Activated CD8-positive, alpha-beta memory T cell treated with anti-CD3 and anti-CD28 coated beads for 4 hours (primary cell): ENCODE measurements around the gene PITHD1.
"Not testable (repeated sequence)": the region's sequence is repeated elsewhere in the genome, so short reads cannot be mapped to it uniquely, and the experiment has no call there.

Source experiments
- DNase-seq, 2 donors: peaks; one replicate each; pipeline ENCODE4 v3.0.0-alpha.2; 2020; ENCODE audit warnings: low read depth in 2 of 2

PITHD1 gene

GRCh38 chr1:23798662-23799142 is 20.5 kb downstream of the PITHD1 start:
- DNase-seq = no peak

GRCh38 chr1:23799255-23799569 is 21.0 kb downstream of the PITHD1 start:
- DNase-seq = no peak

DNA sequence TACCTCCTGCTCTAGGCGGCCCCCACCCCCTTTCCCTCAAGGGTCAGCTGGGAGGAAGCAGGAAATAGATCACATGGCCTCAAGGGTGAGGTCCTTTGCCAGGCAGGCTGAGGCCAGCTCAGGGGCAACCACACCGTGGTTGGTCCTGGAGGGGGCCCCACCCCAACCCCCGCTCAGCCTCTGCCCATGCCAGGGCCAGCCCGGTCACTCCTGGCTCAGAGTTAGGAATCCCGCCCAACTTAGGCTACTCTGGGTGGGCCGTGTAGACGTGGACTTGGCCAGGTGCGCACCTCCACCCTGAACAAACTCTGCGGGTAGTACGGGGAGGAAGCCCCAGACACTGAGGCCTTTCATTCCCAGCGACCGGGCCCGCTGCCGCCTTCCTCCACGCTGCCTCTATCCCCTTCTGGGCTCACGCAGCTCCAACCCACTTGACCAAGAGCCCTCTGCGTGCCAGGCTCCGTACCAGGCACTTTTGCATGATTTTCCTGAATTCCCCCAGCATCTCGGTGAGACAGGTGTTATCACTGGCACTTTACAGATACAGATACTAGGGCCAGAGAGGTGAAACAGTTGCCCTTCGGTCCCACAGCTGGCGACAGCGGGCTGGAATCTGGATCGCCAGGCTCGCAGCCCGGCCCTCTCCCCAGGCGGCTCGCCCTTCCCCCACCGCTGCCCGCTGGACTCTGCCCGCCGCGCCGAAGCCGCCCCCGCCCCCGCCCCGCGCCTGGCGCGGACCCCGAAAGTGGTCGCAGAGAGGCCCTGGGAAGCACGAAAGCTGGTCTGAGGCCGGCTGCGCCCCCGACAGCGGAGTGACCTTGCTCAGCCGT is 21.6 kb downstream of the PITHD1 start:
- no peak for DNase-seq

- DNase-seq = peak; percentile 95 to 98
Measured at GRCh38 chr1:23800400-23801337, 22.5 kb downstream of the PITHD1 start, which contains the start of gene GALE. Gene GALE (minus strand): TSS chr1:23800754. CDS start chr1:23799007, 1,747 bp downstream.

- DNase-seq = no peak
Measured at GRCh38 chr1:23801338-23801748, 23.1 kb downstream of the PITHD1 start.

- no peak for DNase-seq
Measured at GRCh38 chr1:23801876-23802275, 23.7 kb downstream of the PITHD1 start.

GRCh38 chr1:23802809-23803342 is 24.7 kb downstream of the PITHD1 start:
- not testable (repeated sequence) for DNase-seq

GRCh38 chr1:23803674-23804073 is 25.5 kb downstream of the PITHD1 start:
- no peak for DNase-seq

DNA sequence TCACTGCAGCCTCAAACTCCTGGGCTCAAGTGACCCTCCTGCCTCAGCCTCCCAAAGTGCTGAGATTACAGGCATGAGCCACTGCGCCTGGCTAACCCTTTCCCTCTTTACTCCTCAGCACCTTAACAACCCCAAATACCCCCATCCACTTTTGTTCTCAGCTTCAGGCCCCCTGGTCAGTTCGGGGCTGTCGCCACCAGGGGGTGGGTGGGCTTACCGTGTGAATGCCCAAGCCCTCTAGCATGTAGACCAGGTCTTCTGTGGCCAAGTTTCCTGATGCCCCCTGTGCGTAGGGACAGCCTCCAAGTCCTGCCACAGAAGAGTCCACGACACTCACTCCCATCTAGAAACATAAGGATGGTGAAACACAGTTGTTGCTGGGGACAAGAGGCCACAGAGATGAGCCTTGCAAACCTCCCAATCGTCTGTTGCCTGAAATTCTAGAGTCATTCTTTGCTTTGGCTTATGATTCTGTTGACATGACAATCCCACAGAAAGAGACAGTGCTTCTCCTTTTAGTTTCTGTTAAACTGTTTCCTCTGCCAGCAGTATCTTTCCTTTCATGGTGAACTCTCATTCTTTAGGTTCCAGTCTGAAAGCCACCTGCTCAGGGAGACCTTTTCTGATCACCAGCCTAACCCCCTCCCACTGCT is 26.1 kb downstream of the PITHD1 start:
- no peak for DNase-seq

DNA sequence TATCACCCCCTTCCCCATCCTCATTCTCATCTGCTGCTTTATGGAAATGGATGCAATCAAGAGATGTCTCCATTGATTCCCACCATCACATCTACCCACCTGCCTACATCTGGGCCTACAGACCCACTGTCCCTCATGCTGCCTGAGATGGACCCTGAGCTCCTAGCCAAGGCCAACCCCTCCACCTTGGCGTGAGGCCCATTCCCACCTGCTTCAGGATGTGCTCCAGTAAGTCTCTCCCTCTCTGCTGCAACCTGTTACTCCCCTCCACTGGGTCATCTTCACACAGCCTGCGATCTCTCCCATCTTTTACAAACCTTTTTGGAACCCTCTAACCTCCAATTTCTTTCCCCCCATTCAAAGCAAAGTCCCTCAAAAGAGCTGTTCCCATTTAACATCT is 26.8 kb downstream of the PITHD1 start:
- DNase-seq = no peak

- DNase-seq = no peak
Measured at GRCh38 chr1:23806280-23806679, 28.1 kb downstream of the PITHD1 start.

- DNase-seq = no peak
Measured at GRCh38 chr1:23807453-23807852, 29.2 kb downstream of the PITHD1 start.

DNA sequence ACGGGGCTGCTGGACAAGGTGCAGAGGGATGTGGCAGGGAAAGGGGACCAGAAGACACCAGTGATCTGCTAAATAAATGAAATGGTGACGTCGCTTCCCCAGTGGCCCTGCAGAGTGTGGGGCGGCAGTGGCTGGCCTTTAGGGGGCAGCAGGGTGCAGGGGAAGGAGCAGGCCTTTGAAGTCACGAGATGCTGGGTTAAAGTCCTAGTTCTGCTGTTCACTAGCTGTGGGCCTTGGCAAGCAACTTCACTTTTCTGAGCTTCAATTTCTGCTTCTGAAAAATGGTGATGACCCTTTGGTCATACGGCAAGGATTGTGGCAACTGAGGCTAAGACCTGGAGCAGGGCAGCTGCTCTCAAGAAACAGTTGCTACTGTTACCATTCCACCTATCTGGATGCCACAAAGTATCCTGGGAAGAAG is 31.5 kb downstream of the PITHD1 start:
- peak; percentile 45 to 63 for DNase-seq

DNA sequence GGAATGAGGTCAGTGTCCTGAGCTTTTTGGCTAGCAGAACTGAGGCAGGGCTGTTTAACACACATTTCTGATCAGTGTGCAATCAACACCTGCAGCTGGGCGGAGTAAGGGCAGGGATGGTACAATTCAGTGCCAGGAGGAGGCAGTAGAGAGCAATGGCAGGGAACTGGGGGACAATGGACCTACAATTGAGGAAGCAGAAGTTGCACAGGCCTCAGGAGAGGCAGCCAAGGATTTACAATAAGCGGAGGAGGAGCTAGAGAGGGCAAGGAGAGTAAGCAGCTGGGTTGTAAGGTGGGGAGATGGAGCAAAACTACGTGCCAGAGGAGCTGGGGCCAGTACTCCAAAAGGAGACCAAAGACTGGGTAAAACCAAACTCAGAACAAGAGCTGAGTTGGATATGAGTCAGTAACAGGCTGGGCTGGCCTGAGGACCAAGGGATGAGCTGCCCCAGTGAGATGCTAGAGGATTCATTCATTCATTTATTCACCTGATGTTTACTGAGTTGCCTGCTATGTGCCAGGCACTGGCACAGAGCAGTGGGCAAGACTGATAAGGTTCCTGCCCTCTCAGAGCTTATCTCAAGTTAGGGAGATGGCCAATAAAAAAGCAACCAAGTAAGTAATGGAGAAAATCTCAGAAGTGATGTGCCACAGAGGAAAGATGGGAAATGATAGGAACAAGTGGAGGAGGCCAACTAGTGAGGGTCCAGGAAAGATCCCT is 32.8 kb downstream of the PITHD1 start:
- DNase-seq = no peak

DNA sequence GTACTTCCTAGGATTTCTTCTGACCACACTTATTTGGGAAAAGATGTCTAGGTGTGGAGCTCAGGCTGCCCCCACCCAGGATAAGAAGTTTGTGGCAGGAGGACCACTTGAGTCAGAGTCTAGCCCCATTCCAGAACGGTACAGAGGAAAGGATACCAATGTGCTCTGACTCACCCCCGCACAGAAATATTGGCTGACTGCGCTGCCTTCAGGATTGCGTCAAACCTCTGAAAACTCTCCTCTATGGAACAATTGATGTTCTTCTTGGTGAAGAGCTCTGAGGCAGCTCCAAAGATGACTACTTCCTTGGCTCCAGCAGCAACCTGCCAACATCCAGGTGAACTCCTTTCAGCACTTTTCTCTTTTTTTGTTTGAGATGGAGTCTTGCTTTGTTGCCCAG is 35.8 kb downstream of the PITHD1 start:
- no peak for DNase-seq

GRCh38 chr1:23816361-23816760 is 38.1 kb downstream of the PITHD1 start:
- no peak for DNase-seq

- DNase-seq = no peak
Measured at GRCh38 chr1:23816906-23817305, 38.7 kb downstream of the PITHD1 start.

- no peak for DNase-seq
Measured at GRCh38 chr1:23817633-23818032, 39.4 kb downstream of the PITHD1 start.

GRCh38 chr1:23823767-23824166 is 45.5 kb downstream of the PITHD1 start:
- DNase-seq = no peak

- no peak for DNase-seq
Measured at GRCh38 chr1:23824711-23825075, 46.5 kb downstream of the PITHD1 start.
